Measurements from ENCODE around the gene CCDC85C.

Gene CCDC85C

GRCh38 chr14:99589651-99590530 lies 14.1 kb downstream of the CCDC85C start:
- DNase-seq (ENCODE audit: low spot score), result no peak

- DNase-seq (ENCODE audit: low spot score), result no peak
Measured at GRCh38 chr14:99589031-99589441, 15.0 kb downstream of the CCDC85C start.

DNA sequence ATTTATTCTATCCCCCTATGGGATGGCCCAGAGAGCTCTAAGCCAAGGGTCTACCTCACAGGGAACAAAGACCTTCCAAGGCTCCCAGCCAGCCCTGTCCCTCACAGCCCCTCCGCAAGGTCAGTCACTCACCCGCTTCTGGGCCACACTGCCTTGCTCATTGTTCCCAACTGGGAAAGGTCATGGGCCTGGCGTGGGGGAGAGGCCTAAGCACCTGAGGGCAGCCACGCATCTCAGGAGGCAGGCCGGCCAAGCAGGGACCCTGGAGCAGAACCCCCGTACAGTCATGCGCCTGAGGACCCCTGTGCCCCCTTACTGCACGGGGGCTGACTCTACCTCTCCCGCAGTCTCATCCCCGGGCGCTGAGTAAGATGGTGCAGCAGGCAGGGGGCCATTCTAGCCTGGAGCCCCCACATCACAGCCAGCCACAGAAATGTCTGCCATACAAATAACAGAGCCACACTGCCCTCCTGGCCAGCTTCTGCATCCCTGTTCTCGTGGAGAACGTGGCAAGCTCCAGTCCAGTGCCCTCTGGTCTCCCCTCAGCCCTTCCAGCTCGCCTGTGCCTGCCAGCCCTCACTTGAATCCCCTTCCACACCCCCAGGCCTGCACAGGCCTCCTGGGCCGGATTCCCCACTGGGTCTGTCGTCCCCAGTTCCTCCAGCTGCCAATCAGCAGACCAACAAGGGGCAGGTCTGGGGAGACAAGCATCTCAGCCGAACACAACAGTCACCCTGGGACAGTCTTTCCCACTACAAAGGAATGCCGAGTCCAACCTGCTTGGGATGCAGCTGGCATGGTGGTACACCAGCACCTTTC lies 16.3 kb downstream of the CCDC85C start:
- DNase-seq (ENCODE audit: low spot score), result no peak

DNA sequence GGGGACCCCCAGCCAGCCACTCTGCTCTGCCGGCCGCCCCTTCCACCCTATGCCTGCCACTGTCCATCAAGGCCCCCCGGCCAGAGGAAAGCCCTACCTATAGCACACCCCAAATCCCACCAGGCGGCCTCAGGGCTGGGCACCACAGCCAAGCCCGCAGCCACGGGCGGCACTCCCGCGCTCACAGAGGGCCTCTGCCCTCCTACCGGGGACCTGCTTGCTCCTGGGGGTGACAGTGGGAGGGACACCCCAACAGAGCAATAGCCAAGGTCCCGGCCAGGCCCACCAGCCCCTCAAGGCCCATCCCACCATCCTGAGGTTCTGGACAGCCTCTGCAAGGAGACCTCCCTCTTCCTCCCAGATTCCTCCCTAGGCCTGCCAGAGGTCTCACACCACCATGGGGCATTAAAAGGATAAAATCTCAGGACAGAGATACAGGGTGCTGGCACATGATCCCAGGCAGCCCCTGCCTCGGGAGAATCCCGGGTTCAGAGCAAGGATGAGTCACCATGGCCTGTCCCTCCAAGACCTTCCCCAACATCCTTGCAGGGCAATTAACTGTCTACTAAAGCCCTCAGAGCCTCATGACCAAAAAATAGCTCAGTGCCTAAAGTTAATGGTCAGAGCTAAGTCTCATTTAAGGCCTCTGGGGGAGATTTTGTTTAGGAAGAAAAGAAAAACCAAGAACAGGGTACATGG lies 17.1 kb downstream of the CCDC85C start:
- no peak for DNase-seq (ENCODE audit: low spot score)

- DNase-seq (ENCODE audit: low spot score), result no peak
Measured at GRCh38 chr14:99586054-99586760, 17.8 kb downstream of the CCDC85C start.

GRCh38 chr14:99584823-99585222 lies 19.2 kb downstream of the CCDC85C start:
- no peak for DNase-seq (ENCODE audit: low spot score)

- no peak for DNase-seq (ENCODE audit: low spot score)
Measured at GRCh38 chr14:99581938-99582337, 22.1 kb downstream of the CCDC85C start.

DNA sequence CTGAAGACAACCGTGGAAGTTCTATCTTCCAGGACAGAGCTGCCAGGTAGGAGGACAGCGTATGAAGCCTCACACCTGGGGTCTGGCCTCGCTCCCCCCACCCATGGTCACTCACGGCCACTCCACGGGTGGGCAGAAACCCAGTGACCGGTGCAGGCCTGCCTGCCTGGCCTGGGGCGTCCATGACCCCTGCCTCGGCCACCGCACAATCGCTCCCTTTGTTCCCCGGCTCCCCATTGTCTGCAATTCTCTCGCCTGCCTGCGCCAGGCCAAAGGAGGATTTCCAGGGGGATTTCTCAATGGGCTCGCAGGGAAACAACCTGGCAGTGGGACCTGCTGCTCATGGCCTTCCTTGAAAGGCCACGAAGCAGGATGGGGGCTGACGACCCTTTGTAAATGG lies 22.6 kb downstream of the CCDC85C start:
- DNase-seq (ENCODE audit: low spot score), result no peak

GRCh38 chr14:99579903-99580571 lies 24.0 kb downstream of the CCDC85C start:
- DNase-seq (ENCODE audit: low spot score), result no peak

DNA sequence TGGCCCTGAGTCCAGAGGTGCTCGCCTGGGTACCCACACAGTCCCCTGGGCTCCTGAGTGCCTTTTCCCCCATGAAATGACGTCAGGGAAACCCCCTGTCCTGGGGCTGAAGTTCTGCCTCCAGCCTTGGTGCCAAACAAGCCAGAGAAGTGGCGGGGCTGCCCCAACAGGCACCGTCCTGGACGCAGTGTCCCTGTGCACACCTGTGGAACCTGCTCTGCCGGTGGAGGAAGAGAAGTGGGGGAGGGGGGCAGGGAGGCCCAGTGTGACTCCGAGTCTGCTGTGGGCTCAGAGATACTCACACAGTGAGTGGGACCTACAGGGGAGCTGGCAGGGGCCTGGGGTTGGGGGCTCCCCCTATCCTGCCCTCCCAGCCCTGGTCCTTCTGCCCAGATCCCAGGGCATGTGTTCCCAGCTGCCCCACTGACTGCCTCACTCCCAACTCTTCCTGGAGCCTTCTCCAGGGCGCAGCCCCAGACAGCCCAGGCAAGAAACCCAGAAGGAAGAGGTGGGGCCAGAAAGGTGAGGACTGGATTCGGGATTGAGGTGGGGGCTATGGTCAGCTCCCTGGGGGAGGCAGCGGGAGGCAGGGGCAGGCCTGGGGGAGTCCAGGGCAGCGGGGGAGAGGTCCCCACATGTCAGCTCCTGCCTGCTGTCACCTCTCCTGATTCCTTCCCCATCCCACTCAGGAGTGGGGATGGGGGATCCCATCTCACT lies 24.7 kb downstream of the CCDC85C start:
- no peak for DNase-seq (ENCODE audit: low spot score)

DNA sequence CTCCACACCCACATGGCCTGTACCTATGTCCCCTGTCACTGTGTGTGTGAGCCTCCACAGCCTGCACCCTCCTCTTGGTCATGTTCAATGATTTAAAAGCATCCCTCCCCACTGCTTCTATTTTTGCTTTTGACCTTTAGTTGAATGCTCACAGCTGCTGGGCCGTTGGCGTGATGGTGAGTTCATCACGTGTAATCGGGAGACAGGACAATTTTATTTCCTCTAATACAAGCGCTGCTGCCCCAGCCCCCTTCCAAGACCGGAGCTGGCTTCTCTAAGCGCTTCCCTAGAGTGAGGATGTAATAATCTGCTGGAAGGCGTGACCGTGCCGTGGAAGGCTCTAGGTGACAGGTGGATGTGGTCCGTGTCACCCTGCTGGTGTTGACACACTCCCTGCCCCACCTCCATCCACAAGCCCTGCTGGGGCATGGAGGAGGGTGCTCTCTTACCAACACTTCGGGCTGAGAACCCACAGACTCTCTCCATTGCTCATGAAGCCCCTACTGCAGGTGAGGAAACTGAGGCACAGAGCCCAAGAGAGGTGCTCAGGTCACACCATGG lies 25.4 kb downstream of the CCDC85C start:
- no peak for DNase-seq (ENCODE audit: low spot score)

DNA sequence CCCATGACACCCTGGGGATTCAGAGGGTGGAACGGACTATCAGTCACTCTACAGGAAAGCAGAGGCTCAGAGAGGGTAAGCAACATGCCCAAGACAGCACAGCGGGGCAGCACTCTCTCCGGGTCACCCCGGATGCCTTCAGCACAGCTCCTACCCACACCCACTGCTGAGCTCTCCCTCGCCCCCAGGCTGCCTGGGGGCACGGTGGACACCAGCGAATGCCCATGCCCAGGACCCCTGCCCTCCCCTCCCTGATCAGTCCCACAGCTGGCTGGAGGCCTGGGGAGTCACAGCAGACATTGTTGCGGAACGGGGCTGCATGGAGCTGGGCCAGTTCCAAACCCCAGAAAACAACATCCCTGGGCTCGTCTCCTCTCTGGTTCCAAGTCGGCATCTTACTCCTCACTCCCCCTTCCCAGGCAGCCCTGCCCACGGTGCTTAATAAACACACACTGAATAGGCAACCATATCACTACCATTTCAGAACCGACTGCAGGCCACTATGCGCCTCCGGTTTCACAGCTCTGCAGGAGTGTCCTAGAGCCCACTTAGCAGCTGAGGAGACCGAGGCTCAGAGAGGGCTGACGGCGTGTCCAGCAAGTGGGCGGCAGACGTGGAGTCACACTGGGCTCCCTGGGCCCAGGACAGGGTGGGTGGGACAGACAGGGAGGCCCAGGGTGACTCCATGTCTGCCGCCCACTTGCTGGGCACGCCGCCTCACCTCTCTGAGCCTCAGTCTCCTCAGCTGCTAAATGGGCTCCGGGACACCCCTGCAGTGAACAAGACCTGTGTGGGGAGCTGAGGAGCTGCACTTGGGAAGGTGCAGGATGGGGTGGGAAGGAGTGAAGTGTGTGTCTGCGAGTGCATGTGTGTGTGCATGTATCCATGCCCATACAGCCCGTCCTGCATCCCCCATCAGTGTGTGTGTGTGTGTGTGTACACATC lies 27.0 kb downstream of the CCDC85C start:
- DNase-seq (ENCODE audit: low spot score), result no peak

- no peak for DNase-seq (ENCODE audit: low spot score)
Measured at GRCh38 chr14:99576304-99576703, 27.7 kb downstream of the CCDC85C start.

GRCh38 chr14:99575043-99576023 lies 28.7 kb downstream of the CCDC85C start:
- no peak for DNase-seq (ENCODE audit: low spot score)

GRCh38 chr14:99574099-99574880 lies 29.7 kb downstream of the CCDC85C start:
- peak; percentile 74 for DNase-seq (ENCODE audit: low spot score)

- DNase-seq (ENCODE audit: low spot score), result no peak
Measured at GRCh38 chr14:99573436-99574098, 30.4 kb downstream of the CCDC85C start.

DNA sequence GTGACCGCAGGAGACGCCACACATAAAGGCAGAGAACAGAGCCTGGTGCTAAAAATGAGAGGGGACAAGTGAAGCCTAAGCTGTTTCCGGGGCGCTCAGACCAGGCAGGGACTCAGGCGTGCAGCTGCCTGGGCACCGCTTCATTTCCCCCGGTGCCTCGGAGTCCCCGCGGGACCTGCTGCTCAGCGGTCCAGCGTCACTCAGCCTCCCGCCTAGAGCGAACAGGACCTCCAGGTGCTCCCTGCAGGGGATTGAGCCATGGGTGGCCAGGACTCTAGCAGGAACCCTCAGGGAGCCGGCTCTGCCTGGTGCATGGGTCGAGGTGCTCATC lies 31.0 kb downstream of the CCDC85C start:
- DNase-seq (ENCODE audit: low spot score), result no peak
